NOMO-1 (cell line): ENCODE measurements around the gene SIKE1.
A peak's percentile ranks its signal among the peaks of the same experiment; 100 is the strongest.
"Not testable (repeated sequence)": the region's sequence is repeated elsewhere in the genome, so short reads cannot be mapped to it uniquely, and the experiment has no call there.

ENCODE experiments used
- DNase-seq, 2 experiments: peaks; one replicate each; lab custom pipeline; 2025; ENCODE audit not compliant: unreplicated experiment in 2 of 2; lab: John Stamatoyannopoulos, UW

The SIKE1 gene

GRCh38 chr1:114756009-114756892 lies 24.2 kb downstream of the SIKE1 start:
- DNase-seq, result no peak

DNA sequence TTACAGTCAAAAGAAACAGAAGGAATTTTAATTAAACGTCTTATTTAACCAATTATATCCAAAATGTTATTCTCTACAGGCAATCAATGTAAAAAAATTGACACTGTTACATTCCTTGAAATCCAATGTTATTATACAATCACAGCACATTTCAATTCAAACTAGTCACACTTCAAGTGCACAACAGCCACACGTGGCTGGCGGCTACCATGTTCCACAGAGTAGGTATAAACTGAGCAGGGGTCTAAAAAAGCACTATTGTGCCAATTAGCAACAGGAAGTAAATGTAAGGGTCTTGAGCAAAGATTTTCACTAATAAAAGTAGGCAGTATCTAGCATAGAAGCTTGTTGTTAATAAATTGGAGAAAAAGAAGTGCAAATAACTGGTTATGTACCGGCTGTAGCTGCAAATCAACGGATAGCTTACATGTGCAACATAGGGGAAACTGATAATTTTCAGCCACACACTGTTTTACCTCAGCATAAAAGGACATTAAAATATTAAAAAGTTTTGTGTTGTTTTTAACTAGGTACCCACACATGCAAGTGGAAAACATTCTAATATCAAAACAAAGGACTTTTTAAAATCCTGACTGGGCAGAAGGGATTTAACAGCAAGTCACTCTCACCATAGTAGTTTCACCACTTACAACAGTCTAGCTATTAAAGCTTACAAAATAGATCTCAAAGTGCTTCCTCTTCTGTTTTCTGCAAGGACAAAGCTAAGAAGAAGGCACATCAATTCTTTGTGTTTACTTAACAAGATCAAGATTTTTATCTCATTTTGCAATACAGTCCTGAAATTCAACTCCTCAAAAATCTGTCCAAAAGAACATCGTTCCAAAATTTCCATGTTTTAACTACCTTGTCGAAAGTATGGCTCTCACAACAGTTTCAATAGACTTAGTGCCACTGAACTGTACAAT lies 25.2 kb downstream of the SIKE1 start:
- peak; percentile 68 to 87 for DNase-seq

GRCh38 chr1:114753702-114754101 lies 26.8 kb downstream of the SIKE1 start:
- DNase-seq, result not testable (repeated sequence)

DNA sequence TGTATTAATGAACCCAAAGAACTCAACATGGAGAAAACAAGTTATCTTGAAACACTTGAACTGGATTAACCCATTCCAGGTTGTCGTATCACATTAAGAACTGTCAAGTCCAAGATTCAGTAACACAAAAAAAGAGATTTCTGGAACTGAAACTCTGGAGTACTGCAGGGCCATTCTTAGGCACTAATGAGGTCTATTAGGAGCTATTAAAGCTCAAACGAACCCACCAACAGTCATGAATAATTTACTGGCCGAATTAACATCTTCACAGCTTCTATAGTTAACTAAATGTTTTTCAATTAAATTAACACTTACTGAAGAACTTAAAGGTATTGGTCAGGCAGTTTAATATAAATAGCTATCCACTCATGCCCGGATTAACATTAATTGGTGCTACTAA lies 27.3 kb downstream of the SIKE1 start:
- DNase-seq, result no peak

DNA sequence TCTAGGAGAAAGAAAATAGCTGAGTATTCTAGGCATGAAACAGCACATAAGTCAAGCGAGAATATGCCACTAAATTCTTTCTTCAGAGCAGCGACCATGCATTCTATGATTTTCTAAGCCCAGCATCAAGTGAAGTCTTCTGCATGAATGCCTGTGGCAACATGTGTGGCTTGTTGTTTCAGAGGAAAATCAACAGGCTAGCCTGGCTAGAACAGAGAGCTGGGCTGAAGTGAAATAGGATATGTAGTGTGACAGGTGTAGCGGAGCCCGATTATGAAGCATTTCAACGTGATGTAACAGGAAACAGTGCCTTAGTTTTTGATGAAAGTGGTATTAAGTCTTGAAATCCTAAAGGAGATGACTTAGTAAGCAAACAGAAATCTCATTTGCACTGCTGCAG lies 29.7 kb downstream of the SIKE1 start:
- no peak for DNase-seq

- DNase-seq, result no peak
These were observed 30.6 kb downstream of the SIKE1 start for GRCh38 chr1:114749835-114750234.

- DNase-seq, result no peak
These were observed 33.9 kb downstream of the SIKE1 start for GRCh38 chr1:114746450-114747121.

DNA sequence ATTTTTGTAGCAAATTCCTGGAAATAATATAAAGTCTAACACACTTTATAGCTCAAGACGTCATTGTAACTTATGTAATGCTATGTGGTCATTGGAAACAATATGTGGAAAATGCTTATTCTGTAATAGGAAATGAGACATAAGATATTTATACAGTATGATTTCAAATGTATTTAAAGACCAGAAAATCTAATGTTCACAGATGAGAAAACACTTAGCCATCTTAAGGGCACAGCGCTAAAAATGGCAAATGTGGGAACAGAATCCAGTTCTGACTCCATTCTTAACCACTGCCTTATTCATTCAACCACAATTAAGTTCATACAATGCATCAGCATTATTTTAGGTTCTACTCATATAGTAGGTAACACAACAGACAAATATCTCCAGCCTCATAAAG lies 35.2 kb downstream of the SIKE1 start:
- no peak for DNase-seq

- no peak for DNase-seq
These were observed 38.3 kb downstream of the SIKE1 start for GRCh38 chr1:114741963-114742746.

DNA sequence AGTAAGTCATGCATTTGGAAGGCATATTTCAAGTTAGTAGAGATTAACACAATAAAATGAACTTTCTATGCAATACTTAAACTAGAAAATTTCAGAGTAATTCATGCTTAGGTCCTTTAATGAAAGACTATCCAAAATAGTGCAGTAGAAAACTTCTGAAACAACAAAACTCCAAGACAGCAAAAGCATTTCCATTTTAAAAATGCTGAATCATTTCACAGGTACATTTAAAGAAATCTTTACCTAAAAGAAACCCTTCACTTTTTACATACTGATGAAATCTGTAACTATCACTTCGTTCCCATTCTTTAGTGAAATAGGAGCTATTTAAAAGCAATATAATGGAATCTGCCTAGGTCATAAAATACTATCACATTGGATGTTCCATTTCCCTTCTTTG lies 40.2 kb downstream of the SIKE1 start:
- DNase-seq, result no peak

GRCh38 chr1:114737314-114737849 lies 43.1 kb downstream of the SIKE1 start:
- no peak for DNase-seq

GRCh38 chr1:114735479-114735878 lies 45.0 kb downstream of the SIKE1 start:
- DNase-seq, result no peak

DNA sequence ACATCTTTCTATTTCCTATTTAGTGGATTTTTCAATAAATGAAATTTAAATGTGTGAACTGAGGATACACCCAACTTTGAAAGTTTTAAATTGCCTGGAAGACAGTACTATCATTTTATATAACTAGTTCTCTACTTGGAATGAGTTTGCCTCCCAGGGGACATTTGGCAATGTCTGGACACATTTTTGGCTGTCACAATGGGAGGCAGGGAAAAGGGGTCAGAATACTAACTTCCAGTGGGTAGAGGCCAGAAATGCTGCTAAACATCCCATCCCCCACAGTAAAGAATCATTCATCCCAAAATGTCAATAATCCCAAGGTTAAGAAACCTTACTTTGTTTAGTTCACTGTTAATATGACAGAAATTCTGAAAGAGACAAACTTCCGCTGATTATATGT lies 50.7 kb downstream of the SIKE1 start:
- DNase-seq, result no peak

GRCh38 chr1:114728553-114728952 lies 51.9 kb downstream of the SIKE1 start:
- no peak for DNase-seq

GRCh38 chr1:114725230-114725629 lies 55.3 kb downstream of the SIKE1 start:
- DNase-seq, result no peak

DNA sequence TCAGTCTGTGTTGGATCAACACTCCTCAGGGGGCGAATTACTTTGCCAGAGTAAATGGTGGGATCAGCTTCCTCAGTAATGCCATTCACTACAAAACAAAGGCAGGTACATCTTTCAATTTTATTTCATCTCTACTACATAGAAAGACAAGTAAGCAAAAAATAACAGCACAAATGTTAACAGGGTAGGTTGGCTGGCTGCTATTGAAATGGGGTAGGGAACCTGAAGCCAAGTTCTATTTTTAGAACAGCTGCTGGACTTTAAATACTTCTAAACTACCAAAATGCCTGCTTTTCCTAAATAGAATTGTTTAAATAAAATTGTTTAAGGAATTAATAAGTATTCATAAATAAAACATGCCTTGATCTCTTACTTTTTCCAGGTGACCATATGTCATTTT lies 56.6 kb downstream of the SIKE1 start:
- no peak for DNase-seq

GRCh38 chr1:114723457-114723856 lies 57.0 kb downstream of the SIKE1 start:
- no peak for DNase-seq

- DNase-seq, result no peak
These were observed 60.0 kb downstream of the SIKE1 start for GRCh38 chr1:114720492-114720891.
